OCI-LY7 (cell line): Measurements from ENCODE around the gene ZW10.

Experiments used
- CTCF ChIP-seq: fragments of 200-600 bp; sonication (generic); conservative IDR thresholded peaks from 2 replicates; pipeline ENCODE4 v1.5.1; 2014; ENCODE audit warnings: mild to moderate bottlenecking, antibody characterized with exemption, low read length, moderate library complexity, mixed read lengths
- EZH2phosphoT487 ChIP-seq: fragments of 200-600 bp; sonication (generic); IDR thresholded peaks from 2 replicates; pipeline ENCODE4 v1.6.1; 2018; ENCODE audit warnings: low read depth, borderline replicate concordance, mild to moderate bottlenecking, mixed run types, antibody characterized with exemption, low read length, moderate library complexity, mixed read lengths

- TF ChIP-seq CTCF = no peak
- TF ChIP-seq EZH2phosphoT487 = no peak
These were observed 6.0 kb upstream of the ZW10 start, which contains the start of gene CLDN25 for GRCh38 chr11:113779496-113779895.
